Adrenal gland (tissue), 12 donors: ENCODE measurements around the gene SLC44A4. TPM values are rescaled to one million over a fixed set of nuclear protein-coding genes. Genes with fewer than 3 reads are reported as not detected.
A peak's percentile ranks its signal among the peaks of the same experiment; 100 is the strongest.

ENCODE experiments used
- DNase-seq, 7 donors: peaks; one replicate each; pipeline ENCODE4 v3.0.0-alpha.2; 2019 to 2020
- H3K27ac ChIP-seq, 5 donors: fragments of 200-600 bp; sonication (generic) in 4 of 5; 1 replicate in 3 of 5; 2 replicates in 2 of 5; pipeline versions ENCODE4 v1.5.1 to v1.8.0; 2016 to 2020; ENCODE audit warnings: mild to moderate bottlenecking in 1 of 5
- H3K27me3 ChIP-seq: fragments of 200-600 bp; 2 replicates; pipeline ENCODE4 v1.8.0; 2021
- H3K36me3 ChIP-seq, 2 donors: fragments of 200-600 bp; replicated peaks in 1 of 2; 1 replicate in 1 of 2; 2 replicates in 1 of 2; pipeline versions ENCODE4 v1.5.1 to v1.8.0; 2018 to 2022
- H3K4me1 ChIP-seq, 2 donors: fragments of 200-600 bp; replicated peaks in 1 of 2; 1 replicate in 1 of 2; 2 replicates in 1 of 2; pipeline versions ENCODE4 v1.5.1 to v1.8.0; 2018 to 2021
- H3K4me3 ChIP-seq, 4 donors: fragments of 200-600 bp; sonication (generic) in 3 of 4; one replicate each; pipeline ENCODE4 v1.5.1; 2016 to 2018
- H3K9me3 ChIP-seq, 3 donors: fragments of 200-600 bp; sonication (generic) in 1 of 3; replicated peaks in 1 of 3; 1 replicate in 2 of 3; 2 replicates in 1 of 3; pipeline versions ENCODE4 v1.5.1 to v1.8.0; 2016 to 2021
- CTCF ChIP-seq, 6 experiments: fragments of 450-650 bp in 4 of 6; fragments of 200-600 bp in 2 of 6; sonication (generic) in 1 of 6; IDR thresholded peaks; 1 replicate in 5 of 6; 2 replicates in 1 of 6; pipeline versions ENCODE4 v1.5.1 to v1.8.0; 2016 to 2021; ENCODE audit warnings: antibody characterized with exemption in 6 of 6, mild to moderate bottlenecking in 2 of 6, moderate library complexity in 1 of 6
- POLR2A ChIP-seq, 2 donors: fragments of 450-650 bp; IDR thresholded peaks; one replicate each; pipeline ENCODE4 v1.6.1; 2017; ENCODE audit warnings: antibody characterized with exemption in 2 of 2, mild to moderate bottlenecking in 2 of 2, moderate library complexity in 1 of 2
- WGBS, 4 donors: extraction: QIAGEN DNeasy Blood & Tissue Kit in 2 of 4; methylation state at CpG; one replicate each; pipeline versions ENCODE4 v1.1.5 to v1.1.7; 2013 to 2017; 5-methylcytosine and 5-hydroxymethylcytosine counted together
- intact Hi-C, 2 donors: fragments of 100-400 bp; cut with DNase I; formaldehyde crosslinking; loops; one replicate each; pipeline versions ENCODE4 v1.14.1 to v1.15.0; 2022 to 2023
- polyA plus RNA-seq, 3 donors: library from polyadenylated mRNA; stranded (reverse); fragments of 200-250 nt in 2 of 3; fragments of 350-450 nt in 1 of 3; fragmentation: Illumina TruSeq in 1 of 3; extraction: RNeasy Lipid Tissue Mini Kit (QIAGEN cat#74804) in 1 of 3; gene quantifications; one replicate each; pipeline ENCODE4 v1.2.3, GENCODE V29; 2013 to 2014
- total RNA-seq, 9 donors: library from RNA; depleted of rRNA in 4 of 9; stranded (reverse); fragments of >200 nt in 4 of 9; fragments of 120-200 nt in 1 of 9; fragmentation: NEBNext Ultra II Directional in 1 of 9; extraction: Animal tissue kit (Norgen Biotek cat#: 25700) in 1 of 9; gene quantifications; one replicate each; pipeline versions ENCODE4 v1.1.0 to v1.2.4, GENCODE V29; 2013 to 2023
- donor health status: healthy with polysubstance abuse.
- donor health status: Bipolar disorder and iron deficiency.
- donor health status: DM: yes; HTN: yes; CAD: no.
- donor health status: DM: no; HTN: no; CAD: no.
- donor health status: DM: no; HTN: no; CAD: no.
- donor health status: DM: yes; HTN: yes; CAD: no.

SLC44A4 gene
- total and polyA plus RNA-seq, 12 donors: 1.2 to 30.1 (median 12.7) TPM

DNA sequence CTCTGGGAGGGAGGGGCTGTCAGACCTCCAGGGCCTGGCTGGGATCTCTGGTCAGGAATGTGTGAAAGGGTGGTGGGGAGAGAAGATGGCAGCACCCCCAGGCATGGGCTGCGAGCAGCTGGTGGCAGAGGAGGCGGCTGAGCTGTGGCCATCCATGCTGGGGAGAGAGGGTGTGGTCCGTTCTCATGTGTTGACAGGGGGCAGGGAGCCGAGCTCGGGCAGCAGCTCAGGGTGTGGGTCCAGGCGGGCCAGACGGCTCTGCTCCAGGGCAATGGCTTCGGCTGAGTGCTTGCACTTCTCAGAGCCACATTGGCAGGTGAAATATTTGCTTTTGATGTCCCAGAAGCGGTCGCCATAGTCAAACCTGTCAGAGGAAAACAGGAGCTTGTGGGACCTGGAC lies 1.1 kb upstream of the SLC44A4 start:
- H3K4me1 ChIP-seq: peaks cover 6 to 10% of the 10 kb centered on the region in 2 donors
- H3K27me3 ChIP-seq: no peaks in the 10 kb centered on the region
- no peak overlapping the region for H3K4me3 ChIP-seq
- intact Hi-C loops: no loop called here
- H3K9me3 ChIP-seq: no peaks in the 10 kb centered on the region
- DNase-seq: no peak
- H3K27ac ChIP-seq: no peak overlapping the region
- TF ChIP-seq CTCF (IDR thresholded peaks at IDR 0.05) (no peak), POLR2A (IDR thresholded peaks at IDR 0.05) (no peak)
- WGBS, 4 donors: 79 to 88% (median 83%) methylated on average over 8 to 10 of the region's 10 CpGs
- H3K36me3 ChIP-seq: peaks cover 0 to 55% of the 10 kb centered on the region in 2 donors

DNA sequence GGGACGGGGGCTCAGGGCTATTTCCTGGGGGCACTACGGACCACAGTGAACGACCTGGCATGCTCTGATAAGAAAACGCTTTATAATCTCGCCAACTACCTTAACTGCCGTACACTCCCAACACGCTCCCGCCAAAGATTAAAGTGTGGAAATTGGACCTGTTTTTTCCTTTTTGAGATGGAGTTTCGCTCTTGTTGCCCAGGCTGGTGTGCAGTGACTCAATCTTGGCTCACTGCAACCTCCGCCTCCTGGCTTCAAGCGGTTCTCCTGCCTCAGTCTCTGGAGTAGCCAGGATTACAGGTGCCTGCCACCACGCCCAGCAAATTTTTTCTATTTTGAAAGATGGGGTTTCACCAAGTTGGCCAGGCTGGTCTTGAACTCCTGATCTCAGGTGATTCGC lies 346 bp upstream of the SLC44A4 start:
- TF ChIP-seq CTCF (IDR thresholded peaks at IDR 0.05) (no peak), POLR2A (IDR thresholded peaks at IDR 0.05) (no peak)
- H3K27me3 ChIP-seq: no peaks in the 10 kb centered on the region
- H3K27ac ChIP-seq: no peak overlapping the region
- no peaks in the 10 kb centered on the region for H3K9me3 ChIP-seq
- no peak for DNase-seq
- intact Hi-C loops: no loop called here
- H3K4me3 ChIP-seq: no peak overlapping the region
- WGBS, 4 donors: 86 to 89% (median 88%) methylated on average over 13 of the region's 13 CpGs
- H3K36me3 ChIP-seq: peaks cover 0 to 47% of the 10 kb centered on the region in 2 donors
- H3K4me1 ChIP-seq: peaks cover 6 to 10% of the 10 kb centered on the region in 2 donors

DNA sequence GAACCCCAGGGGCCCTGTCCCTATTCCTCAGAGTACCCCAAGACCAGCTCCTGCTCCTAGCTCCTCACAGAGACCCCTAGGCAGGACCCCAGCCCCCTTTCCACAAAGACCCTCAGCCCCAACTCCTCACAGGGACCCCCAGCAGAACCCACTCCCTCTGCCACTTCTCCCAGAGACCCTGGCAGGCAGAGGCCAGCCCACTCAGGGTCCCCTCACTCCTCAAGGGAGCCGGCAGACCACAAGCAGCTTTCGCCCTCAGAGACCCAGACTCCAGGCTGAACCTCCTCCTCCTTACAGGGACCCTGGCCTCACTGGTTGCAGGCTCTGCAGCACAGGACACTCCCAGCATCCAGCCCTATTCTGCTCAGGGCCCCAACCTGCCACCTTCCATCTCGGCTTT lies 575 bp downstream of the SLC44A4 start:
- Histone ChIP-seq H3K36me3 (peaks cover 0 to 38% of the 10 kb centered on the region in 2 donors), H3K4me1 (peaks cover 6 to 10% of the 10 kb centered on the region in 2 donors), H3K27me3 (no peaks in the 10 kb centered on the region), H3K27ac (no peak overlapping the region), H3K4me3 (no peak overlapping the region), H3K9me3 (no peaks in the 10 kb centered on the region)
- intact Hi-C loops: no loop called here
- DNase-seq: no peak
- no peak for TF ChIP-seq CTCF (IDR thresholded peaks at IDR 0.05)
- no peak for TF ChIP-seq POLR2A (IDR thresholded peaks at IDR 0.05)
- WGBS, 4 donors: 89 to 96% (median 92%) methylated on average over 3 of the region's 3 CpGs

DNA sequence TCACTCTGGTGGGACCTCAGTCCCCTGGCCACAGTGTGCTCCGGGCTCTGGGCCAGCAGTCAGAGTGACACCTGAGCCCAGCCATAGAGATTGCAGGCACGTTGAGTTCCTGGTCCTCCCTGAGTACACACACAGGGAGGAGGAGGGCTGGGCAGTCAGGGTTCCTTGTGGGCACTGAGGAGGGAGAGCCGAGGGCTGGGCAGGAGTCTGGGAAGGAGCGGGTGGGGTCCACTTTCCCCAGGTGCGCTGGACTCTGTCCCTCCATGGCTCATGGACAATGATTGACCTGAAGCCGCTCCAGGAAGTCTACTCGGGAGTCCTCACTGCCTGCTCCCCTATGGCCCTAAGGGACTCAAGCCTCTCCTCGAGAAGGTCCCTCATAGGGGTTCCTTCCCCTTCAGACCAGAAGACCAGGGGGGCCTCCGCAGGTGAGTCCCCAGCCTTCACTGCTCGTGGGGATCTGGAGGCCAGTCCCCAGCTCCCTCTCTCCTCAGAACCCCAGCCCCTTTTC lies 1.1 kb downstream of the SLC44A4 start:
- Histone ChIP-seq H3K4me1 (peaks cover 6 to 10% of the 10 kb centered on the region in 2 donors), H3K9me3 (no peaks in the 10 kb centered on the region), H3K4me3 (no peak overlapping the region), H3K27ac (peak overlapping the region in 3 of 5 donors; percentile 44 to 83 (median 64)), H3K36me3 (peaks cover 0 to 33% of the 10 kb centered on the region in 2 donors), H3K27me3 (no peaks in the 10 kb centered on the region)
- no peak for TF ChIP-seq POLR2A (IDR thresholded peaks at IDR 0.05)
- TF ChIP-seq CTCF (IDR thresholded peaks at IDR 0.05): no peak
- 64 to 70% (median 66%) methylated on average over 8 to 10 of the region's 10 CpGs; no CpG with 5 or more reads in 1 of the 4 donors for WGBS, 4 donors
- intact Hi-C loops: no loop called here
- DNase-seq: peak in 2 of 7 donors; percentile 46 to 57
